ENCODE results near the gene BSCL2.
"Not testable (repeated sequence)": the region's sequence is repeated elsewhere in the genome, so short reads cannot be mapped to it uniquely, and the experiment has no call there.

Gene BSCL2

DNA sequence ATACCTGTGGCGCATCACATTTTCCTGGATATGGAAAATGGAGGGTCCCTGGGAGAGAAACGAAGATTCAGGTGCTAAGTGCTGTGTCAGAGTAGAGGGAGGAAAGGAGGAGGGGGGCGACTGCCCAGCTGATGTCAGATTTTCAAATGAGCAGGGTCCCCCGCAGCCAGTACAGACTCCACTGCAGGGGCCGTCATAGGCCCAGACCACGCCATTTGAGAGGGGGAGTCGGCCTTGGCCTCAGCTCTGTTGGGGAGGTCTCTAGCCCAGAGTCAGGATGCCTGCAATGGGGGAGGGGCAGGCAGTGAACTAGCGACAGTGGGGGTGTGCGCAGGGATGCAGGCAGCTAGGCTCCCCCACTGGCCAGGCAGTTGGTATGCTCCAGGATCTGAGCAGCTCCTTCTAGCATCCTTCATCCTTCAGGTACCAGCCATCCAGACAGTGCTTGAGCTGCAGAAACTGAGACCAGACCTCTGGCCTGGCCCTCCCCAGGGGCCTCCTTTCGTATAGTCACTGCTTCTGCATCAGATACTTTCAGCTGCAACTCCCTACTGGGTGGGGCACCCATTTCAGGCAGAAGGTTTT is at the start of gene BSCL2, which contains the start of gene GNG3:
Gene BSCL2, minus strand, starts transcription at position 148 of the 585 bp plus-strand sequence. CDS start 229 bp downstream, outside the sequence.
Gene GNG3, plus strand, starts transcription at position 400 of the 585 bp plus-strand sequence. CDS start 620 bp downstream, outside the sequence.
- peak; percentile 24 for DNase-seq

DNA sequence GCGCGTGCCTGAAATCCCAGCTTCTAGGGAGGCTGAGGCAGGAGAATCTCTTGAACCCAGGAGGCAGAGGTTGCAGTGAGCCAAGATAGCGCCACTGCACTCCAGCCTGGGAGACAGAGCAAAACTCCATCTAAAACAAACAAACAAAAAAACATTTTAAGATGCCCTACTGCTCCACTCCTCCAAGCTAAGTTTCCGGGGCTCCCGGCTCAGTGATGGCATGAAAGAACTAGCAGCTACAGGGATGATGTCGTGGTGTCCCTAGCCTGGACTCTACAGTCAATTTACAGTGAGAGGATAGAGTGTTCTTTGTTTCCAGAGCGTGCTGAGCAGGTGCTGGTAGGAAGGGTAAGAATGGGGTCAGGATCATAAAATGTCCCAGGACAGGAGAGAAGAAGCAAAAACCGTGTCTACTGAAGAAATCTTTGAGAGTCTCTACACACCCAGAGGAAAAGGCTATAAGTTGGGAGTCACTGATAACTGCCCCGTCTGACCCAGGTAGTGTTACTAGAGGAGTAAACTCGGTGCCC is 47.9 kb upstream of the BSCL2 start:
- no peak for DNase-seq

GRCh38 chr11:62753736-62754603 is 46.7 kb upstream of the BSCL2 start, which contains the start of gene ZBTB3:
Gene ZBTB3, minus strand, starts transcription at chr11:62754160. Its CDS starts 496 bp downstream, at chr11:62753664.
- DNase-seq = peak; percentile 100

GRCh38 chr11:62752994-62753735 is 45.9 kb upstream of the BSCL2 start:
- DNase-seq = no peak

- DNase-seq = no peak
Measured at GRCh38 chr11:62752177-62752785, 45.1 kb upstream of the BSCL2 start.

DNA sequence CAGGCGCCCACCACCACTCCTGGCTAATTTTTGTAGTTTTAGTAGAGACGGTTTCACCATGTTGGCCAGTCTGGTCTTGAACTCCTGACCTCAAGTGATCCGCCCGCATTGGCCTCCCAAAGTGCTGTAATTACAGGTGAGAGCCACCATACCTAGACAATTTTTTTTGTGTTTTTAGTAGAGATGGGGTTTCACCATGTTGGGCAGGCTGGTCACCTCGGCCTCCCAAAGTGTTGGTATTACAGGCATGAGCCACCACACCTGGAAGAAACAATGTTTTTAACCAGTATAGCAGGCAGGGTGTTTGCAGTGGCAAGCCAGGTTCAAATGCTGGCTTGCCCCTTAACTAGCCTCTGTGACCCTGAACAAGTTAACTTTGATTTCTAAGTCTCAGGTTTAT is 42.7 kb upstream of the BSCL2 start:
- DNase-seq = not testable (repeated sequence)

- no peak for DNase-seq
Measured at GRCh38 chr11:62747475-62748160, 40.4 kb upstream of the BSCL2 start.

GRCh38 chr11:62737196-62737595 is 30.0 kb upstream of the BSCL2 start:
- DNase-seq = no peak

DNA sequence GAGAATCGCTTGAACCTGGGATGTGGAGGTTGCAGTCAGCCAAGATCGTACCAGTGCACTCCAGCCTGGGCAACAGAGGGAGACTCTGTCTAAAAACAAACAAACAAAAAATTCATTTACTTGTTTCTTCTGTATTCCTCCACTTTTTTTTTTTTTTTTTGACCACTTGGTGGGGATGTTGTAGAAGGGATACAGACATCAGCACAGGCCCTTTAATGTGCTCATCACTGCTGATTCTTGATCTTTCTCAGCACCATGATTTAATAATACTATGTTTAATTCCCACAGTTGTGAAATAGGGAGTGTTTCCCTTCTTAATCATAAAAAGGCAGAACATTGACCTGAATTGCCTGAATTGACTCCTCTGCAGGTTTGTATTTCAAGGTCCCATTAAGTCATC is 25.6 kb upstream of the BSCL2 start:
- peak; percentile 73 for DNase-seq

DNA sequence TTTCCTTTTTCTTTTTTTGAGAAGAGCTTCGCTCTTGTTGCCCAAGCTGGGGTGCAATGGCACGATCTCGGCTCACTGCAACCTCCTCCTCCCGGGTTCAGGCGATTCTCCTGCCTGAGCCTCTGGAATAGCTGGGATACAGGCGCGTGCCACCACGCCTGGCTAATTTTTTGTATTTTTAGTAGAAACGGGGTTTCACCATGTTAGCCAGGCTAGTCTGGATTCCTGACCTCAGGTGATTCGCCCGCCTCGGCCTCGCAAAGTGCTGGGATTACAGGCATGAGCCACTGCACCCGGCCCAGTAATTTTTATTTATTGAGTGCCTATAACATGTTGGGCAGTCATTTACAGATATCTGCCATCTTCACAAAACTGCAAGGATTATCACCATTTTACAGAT is 22.9 kb upstream of the BSCL2 start:
- DNase-seq = not testable (repeated sequence)

GRCh38 chr11:62728171-62728988 is 21.2 kb upstream of the BSCL2 start, which contains the start of gene TTC9C:
Gene TTC9C, plus strand, starts transcription at chr11:62728486. Its CDS starts 363 bp downstream, at chr11:62728849.
- peak; percentile 97 for DNase-seq

DNA sequence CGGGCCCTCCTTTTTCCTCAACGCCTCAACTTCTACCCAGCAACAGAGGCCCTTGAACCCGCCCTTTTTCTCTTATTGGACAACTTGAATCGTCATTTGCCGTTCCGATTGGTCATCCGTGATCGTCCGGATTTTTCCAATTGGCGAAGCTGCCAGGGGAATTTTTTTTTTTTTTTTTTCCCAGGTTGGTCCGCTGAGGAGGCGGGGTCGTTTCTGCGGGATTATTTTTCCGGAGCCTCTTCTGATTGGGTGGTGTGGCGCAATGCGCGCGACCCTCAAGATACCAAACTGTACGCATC is 20.6 kb upstream of the BSCL2 start:
- DNase-seq = peak; percentile 100

DNA sequence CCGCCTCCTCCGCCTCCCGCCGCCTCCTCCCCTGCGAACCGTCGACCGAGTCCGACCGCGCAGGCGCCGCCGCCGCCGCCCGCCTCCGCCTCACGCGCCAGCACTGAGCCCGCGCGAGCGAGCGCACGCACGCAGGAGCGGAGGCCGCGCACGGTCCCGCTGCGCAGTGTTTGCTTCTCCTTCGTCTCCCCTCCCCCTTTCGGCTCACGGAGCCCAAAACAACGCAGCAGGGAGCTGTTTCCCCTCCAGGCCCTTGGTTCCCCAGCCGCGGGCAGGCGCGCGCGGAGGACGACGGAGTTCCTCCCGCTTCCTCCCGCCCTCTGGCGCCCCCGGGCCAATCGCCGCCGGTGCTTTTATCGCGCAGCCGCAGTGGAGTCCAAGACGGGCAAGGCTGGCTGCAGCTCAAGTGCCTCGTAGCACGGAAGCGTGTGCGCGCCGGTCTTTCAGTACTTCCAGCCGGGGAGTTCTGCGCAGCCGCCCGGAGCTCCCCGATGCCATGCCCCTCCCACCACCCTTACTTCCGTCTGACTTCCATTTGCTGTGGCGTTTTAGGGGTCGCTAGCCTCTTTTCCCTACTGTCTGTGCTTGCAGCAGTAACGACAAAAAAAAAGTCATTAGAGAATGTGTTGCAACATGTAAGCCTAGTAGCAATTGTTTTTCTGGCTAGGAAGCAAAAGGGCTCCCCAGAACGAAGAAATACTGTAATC is 20.1 kb upstream of the BSCL2 start, which contains the start of gene HNRNPUL2:
Gene HNRNPUL2, minus strand, starts transcription at position 293 of the 707 bp plus-strand sequence. CDS start 301 bp downstream, outside the sequence.
- DNase-seq = peak; percentile 100

- no peak for DNase-seq
Measured at GRCh38 chr11:62726915-62727164, 19.6 kb upstream of the BSCL2 start.

DNA sequence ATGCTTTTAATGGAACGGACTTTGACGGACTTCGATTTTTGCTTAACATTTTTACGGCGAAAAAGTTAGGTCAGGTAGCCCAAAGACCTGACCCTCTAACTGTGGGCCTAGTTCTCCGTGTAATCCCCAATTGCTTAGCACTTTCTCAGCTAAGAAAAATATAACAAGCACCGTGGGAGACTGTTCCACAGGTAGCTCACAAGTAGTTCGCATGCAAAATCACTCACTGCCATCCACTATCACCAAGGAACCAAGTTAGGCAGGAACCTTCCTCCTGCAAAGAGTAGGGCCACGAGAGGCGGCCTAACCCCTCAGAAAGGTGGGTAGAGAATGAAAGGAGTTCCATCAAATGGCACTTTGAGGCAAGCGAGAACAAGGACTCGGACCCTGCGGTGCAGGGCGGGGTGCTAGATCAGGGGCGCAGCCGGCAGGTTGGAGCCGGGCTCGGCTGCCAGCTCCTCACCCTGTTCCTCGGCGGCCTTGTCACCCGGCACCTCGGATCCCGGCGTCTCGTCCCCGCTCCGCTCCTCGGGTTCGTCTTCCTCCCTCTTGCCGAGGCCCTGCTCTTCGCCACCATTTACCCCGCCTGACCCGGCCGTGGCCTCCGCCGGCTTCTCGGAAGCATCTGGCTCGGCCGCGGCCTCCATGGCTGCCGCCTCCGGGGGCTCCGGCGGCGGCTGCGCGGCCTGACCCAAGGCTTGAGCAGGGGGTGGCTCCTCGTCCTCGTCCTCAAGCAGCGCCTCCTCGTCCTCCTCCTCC is 19.1 kb upstream of the BSCL2 start:
- DNase-seq = peak; percentile 40

DNA sequence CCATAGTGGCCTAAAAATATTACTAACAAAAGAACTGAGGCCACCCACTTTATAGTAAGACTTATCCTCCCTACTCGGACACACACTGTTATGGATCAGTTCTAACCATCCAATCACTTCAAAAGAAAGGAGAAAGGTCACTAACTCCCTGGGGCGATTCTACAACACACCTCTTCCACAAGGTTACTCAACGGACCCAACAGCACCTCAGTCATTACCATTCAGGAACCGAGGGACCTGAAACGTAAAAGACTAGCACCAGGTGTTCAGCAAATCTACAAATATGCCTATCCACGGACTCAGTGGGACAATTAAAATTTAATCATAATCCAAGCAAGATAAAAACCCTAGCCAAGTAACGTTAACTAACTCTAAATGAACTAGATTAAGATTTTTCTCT is 18.4 kb upstream of the BSCL2 start:
- DNase-seq = peak; percentile 23

DNA sequence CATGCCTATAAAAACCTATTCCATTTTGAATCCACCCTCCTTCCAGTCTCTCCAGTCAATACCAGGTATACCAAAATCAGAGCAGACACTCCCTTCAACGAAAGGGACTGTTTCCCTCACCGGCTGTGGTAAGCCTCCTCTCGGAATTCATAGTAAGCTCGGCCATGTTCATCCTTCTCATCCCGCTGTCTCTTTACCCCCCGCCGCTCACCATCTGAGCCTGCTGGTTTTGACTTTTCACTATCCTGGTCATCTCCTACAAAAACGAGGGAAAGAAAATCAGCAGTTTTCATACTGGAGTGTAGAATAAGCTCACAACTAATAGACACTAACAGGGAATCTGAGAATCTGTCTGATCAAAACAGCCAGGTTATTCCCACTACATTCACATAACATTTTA is 16.9 kb upstream of the BSCL2 start:
- DNase-seq = no peak

GRCh38 chr11:62721994-62722393 is 14.8 kb upstream of the BSCL2 start:
- DNase-seq = peak; percentile 49

DNA sequence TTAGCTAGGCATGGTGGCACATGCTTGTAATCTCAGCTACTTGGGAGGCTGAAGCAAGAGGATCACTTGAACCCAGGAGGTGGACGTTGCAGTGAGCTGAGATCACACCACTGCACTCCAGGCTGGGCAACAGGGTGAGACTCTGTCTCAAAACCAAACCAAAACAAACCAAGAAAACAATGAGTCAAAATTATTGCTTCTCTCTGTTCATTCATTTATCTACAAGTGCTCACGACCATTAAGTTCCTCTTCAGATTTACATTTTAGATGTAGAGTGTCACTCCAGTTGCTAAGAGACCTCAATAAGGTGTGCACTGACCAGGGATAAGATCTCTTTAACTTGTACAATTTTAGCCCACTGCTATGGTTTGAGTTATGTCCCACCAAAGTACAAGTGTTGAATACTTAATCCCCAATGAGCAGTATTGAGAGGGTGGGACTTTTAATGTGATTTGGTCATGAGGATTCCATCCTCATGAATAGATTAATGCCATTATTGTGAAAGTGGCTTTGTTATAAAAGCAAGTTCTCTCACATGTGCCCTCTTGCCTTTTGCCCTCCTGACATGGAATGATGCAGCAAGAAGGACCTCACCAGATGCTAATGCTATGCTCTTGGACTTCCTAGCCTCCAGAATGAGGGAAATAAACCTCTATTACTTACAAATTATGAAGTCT is 12.2 kb upstream of the BSCL2 start:
- DNase-seq = no peak

Data from hematopoietic multipotent progenitor cell treated with erythropoietin and hydrocortisone succinate and interleukin-3 and kit ligand, for 6 days (in vitro differentiated cells).